Measurements from ENCODE around the gene TBL1Y. TPM values are rescaled to one million over a fixed set of nuclear protein-coding genes. Genes with fewer than 3 reads are reported as not detected.

Gene TBL1Y
- total and polyA plus RNA-seq, 2 of the 13 experiments (the other 11 are each of a cell fraction or from before 2014, with no cell fraction given) = 0.37 to 1.4 TPM

DNA sequence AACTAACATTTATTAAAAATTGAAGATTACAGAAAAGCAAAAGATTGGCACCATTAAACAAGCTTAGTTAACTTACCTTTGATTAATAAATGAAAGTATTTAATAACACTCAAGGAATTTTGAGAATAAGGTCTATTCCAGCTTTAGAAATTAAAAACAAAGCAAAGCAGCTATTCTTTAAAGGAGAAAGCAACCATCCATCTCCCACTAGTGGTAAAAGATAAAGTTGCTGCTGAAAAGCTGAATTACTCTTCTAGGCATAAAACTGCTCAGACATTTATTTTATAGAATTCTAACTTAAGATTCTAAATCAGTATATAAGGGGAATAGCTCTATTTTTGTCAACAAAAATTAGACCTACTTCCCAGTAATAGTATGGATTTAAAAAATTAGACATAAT lies 37.2 kb downstream of the TBL1Y start:
- no peak overlapping the region for H3K9ac ChIP-seq (ENCODE audit: insufficient read depth, low read depth, low read length)
- ATAC-seq (no peak), FAIRE-seq (no peak), DNase-seq (ENCODE audit: low spot score) (no peak)
- ChIA-PET CTCF (ENCODE audit: low intra/inter-chr PET ratio, low total read pairs) (no interaction called here), POLR2A (no interaction called here)
- no peaks in the 10 kb centered on the region for H3K9me3 ChIP-seq (ENCODE audit: low read length)
- H3K79me2 ChIP-seq (ENCODE audit: insufficient read depth, low read length) = no peaks in the 10 kb centered on the region
- no peak overlapping the region for H2AFZ ChIP-seq (ENCODE audit: low read length)
- no peak overlapping the region for H3K27ac ChIP-seq (ENCODE audit: extremely low read length, insufficient read depth, low read length)
- TF ChIP-seq STAG1 (CRISPR knock-in tag; IDR thresholded peaks at IDR 0.05) (peak; percentile 16; the same call in 1 of the 2 replicates), ZNF629 (CRISPR knock-in tag; conservative IDR thresholded peaks at IDR 0.05) (no peak), TOPORS (CRISPR knock-in tag; IDR thresholded peaks at IDR 0.05) (no peak)
- TF ChIP-seq, protein P1, sequence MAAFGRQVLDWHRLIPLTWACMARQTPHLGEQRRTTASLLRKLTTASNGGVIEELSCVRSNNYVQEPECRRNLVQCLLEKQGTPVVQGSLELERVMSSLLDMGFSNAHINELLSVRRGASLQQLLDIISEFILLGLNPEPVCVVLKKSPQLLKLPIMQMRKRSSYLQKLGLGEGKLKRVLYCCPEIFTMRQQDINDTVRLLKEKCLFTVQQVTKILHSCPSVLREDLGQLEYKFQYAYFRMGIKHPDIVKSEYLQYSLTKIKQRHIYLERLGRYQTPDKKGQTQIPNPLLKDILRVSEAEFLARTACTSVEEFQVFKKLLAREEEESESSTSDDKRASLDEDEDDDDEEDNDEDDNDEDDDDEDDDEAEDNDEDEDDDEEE (CRISPR knock-in tag; IDR thresholded peaks at IDR 0.05) = no peak
- H3K27me3 ChIP-seq (ENCODE audit: control insufficient read depth in 1 of 2, insufficient read depth in 2 of 2, low read length in 2 of 2) = no peaks in the 10 kb centered on the region
- no peak overlapping the region for H3K4me2 ChIP-seq (ENCODE audit: low read depth, low read length)
- H4K20me1 ChIP-seq (ENCODE audit: insufficient read depth, low read length) = no peaks in the 10 kb centered on the region
- intact Hi-C loops (cut with micrococcal nuclease; ENCODE audit: unreplicated experiment) (loop anchor here (5.0 kb wide), 1 partner anchor 35 kb away; the partner anchor contains the start of genes AMELY and TBL1Y), in situ Hi-C loops (cut with HindIII; ENCODE audit: extremely low pct_ligation_motif_present, low pct_unique_long_range_greater_than_20kb) (no loop called here)
- no TSS peak for BruUV-seq (replicated peaks)
- no peaks in the 10 kb centered on the region for H3K36me3 ChIP-seq (replicated peaks in 1 of 2; ENCODE audit: control insufficient read depth in 1 of 2, insufficient read depth in 2 of 2, low read length in 2 of 2)
- H3K4me1 ChIP-seq (ENCODE audit: insufficient read depth, low read length) = no peaks in the 10 kb centered on the region
- H3K4me3 ChIP-seq (replicated peaks in 1 of 3; ENCODE audit: insufficient read depth in 1 of 3, low read depth in 2 of 3, low read length in 3 of 3) = no peak overlapping the region

DNA sequence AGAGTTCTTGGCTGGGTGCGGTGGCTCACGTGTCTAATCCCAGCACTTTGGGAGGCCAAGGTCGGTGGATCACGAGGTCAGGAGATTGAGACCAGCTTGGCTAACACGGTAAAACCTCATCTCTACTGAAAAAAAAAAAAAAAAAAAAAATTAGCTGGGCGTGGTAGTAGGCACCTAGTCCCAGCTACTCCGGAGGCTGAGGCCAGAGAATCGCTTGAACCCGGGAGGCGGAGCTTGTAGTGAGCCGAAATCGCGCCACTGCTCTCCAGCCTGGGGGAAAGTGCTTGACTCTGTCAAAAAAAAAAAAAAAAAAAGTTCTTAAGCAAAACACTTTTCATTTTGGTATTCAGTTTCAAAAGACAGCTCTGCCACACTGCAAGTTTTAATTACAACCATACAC lies 37.9 kb downstream of the TBL1Y start:
- POLR2A ChIA-PET = no interaction called here
- no peak overlapping the region for H3K27ac ChIP-seq (ENCODE audit: extremely low read length, insufficient read depth, low read length)
- H3K4me2 ChIP-seq (ENCODE audit: low read depth, low read length) = no peak overlapping the region
- H3K4me1 ChIP-seq (ENCODE audit: insufficient read depth, low read length) = no peaks in the 10 kb centered on the region
- ATAC-seq (no peak), DNase-seq (ENCODE audit: low spot score) (no peak), FAIRE-seq (no peak)
- intact Hi-C loops (cut with micrococcal nuclease; ENCODE audit: unreplicated experiment) (loop anchor here (5.0 kb wide), 1 partner anchor 36 kb away; the partner anchor contains the start of genes AMELY and TBL1Y), in situ Hi-C loops (cut with HindIII; ENCODE audit: extremely low pct_ligation_motif_present, low pct_unique_long_range_greater_than_20kb) (no loop called here)
- CTCF ChIA-PET (ENCODE audit: low intra/inter-chr PET ratio, low total read pairs) = no interaction called here
- H3K27me3 ChIP-seq (ENCODE audit: control insufficient read depth in 1 of 2, insufficient read depth in 2 of 2, low read length in 2 of 2) = no peaks in the 10 kb centered on the region
- H2AFZ ChIP-seq (ENCODE audit: low read length) = no peak overlapping the region
- no peak overlapping the region for H3K9ac ChIP-seq (ENCODE audit: insufficient read depth, low read depth, low read length)
- H3K9me3 ChIP-seq (ENCODE audit: low read length) = no peaks in the 10 kb centered on the region
- H3K79me2 ChIP-seq (ENCODE audit: insufficient read depth, low read length) = no peaks in the 10 kb centered on the region
- WGBS (ENCODE audit: low lambda C conversion rate) = 16% methylated on average over 13 of the region's 13 CpGs
- H3K4me3 ChIP-seq (replicated peaks in 1 of 3; ENCODE audit: insufficient read depth in 1 of 3, low read depth in 2 of 3, low read length in 3 of 3) = no peak overlapping the region
- no TSS peak for BruUV-seq (replicated peaks)
- no peak for TF ChIP-seq ZFX (CRISPR knock-in tag; IDR thresholded peaks at IDR 0.05; ENCODE audit: low read depth)
- no peak for TF ChIP-seq TARDBP (CRISPR knock-in tag; IDR thresholded peaks at IDR 0.05)
- no peak for TF ChIP-seq KDM5A (IDR thresholded peaks at IDR 0.05; ENCODE audit: borderline replicate concordance, low read length)
- TF ChIP-seq, protein P2, sequence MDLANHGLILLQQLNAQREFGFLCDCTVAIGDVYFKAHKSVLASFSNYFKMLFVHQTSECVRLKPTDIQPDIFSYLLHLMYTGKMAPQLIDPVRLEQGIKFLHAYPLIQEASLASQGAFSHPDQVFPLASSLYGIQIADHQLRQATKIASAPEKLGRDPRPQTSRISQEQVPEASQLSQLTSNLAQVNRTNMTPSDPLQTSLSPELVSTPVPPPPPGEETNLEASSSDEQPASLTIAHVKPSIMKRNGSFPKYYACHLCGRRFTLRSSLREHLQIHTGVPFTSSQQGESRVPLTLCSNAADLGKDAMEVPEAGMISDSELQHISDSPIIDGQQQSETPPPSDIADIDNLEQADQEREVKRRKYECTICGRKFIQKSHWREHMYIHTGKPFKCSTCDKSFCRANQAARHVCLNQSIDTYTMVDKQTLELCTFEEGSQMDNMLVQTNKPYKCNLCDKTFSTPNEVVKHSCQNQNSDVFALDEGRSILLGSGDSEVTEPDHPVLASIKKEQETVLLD (CRISPR knock-in tag; IDR thresholded peaks at IDR 0.05; ENCODE audit: low read depth) = no peak
- no peak for TF ChIP-seq DNMT3B (CRISPR knock-in tag; conservative IDR thresholded peaks at IDR 0.05)
- TF ChIP-seq, protein P3, sequence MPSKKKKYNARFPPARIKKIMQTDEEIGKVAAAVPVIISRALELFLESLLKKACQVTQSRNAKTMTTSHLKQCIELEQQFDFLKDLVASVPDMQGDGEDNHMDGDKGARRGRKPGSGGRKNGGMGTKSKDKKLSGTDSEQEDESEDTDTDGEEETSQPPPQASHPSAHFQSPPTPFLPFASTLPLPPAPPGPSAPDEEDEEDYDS (CRISPR knock-in tag; IDR thresholded peaks at IDR 0.05) = no peak
- no peaks in the 10 kb centered on the region for H4K20me1 ChIP-seq (ENCODE audit: insufficient read depth, low read length)
- H3K36me3 ChIP-seq (replicated peaks in 1 of 2; ENCODE audit: control insufficient read depth in 1 of 2, insufficient read depth in 2 of 2, low read length in 2 of 2) = no peaks in the 10 kb centered on the region

Data from HepG2 (cell line).